ENCODE results near the gene DPYD.

GRCh38 chr1:97238816-97239215 is 682.0 kb downstream of the DPYD start:
- no peak for TF ChIP-seq CTCF (conservative IDR thresholded peaks at IDR 0.05)
- TF ChIP-seq ZFX (IDR thresholded peaks at IDR 0.05), result no peak

Data from C4-2B (cell line).